Natural killer cell (primary cell): ENCODE data around the gene TSC1. TPM values are rescaled to one million over a fixed set of nuclear protein-coding genes. Genes with fewer than 3 reads are reported as not detected.
"Not testable (repeated sequence)": the region's sequence is repeated elsewhere in the genome, so short reads cannot be mapped to it uniquely, and the experiment has no call there.

Experiments
- ATAC-seq, 3 donors: fragments of 150-1000 bp in 2 of 3; fragments of 200-7000 bp in 1 of 3; cut with Tn5 transposase; 1 replicate in 1 of 3; 2 replicates in 2 of 3; pipeline ENCODE4 v1.10.0; 2021; ENCODE audit warnings: mild to moderate bottlenecking in 2 of 3, moderate library complexity in 2 of 3
- DNase-seq, 2 donors: peaks; one replicate each; pipeline versions ENCODE4 v3.0.0 to v3.0.0-alpha.2; 2013 to 2021; ENCODE audit warnings: mixed read lengths in 1 of 2
- H3K27ac ChIP-seq: one replicate; pipeline ENCODE4 v1.5.1; 2013; ENCODE audit warnings: mild to moderate bottlenecking, low read length
- H3K27me3 ChIP-seq: one replicate; pipeline ENCODE4 v1.6.1; 2013; ENCODE audit warnings: low read length; ENCODE audit not compliant: control insufficient read depth, insufficient read depth
- H3K36me3 ChIP-seq: one replicate; pipeline ENCODE4 v1.6.1; 2013; ENCODE audit warnings: low read length; ENCODE audit not compliant: control insufficient read depth, insufficient read depth
- H3K4me1 ChIP-seq: one replicate; pipeline ENCODE4 v1.6.1; 2013; ENCODE audit warnings: low read length; ENCODE audit not compliant: control insufficient read depth, insufficient read depth
- H3K4me3 ChIP-seq: one replicate; pipeline ENCODE4 v1.5.1; 2013; ENCODE audit warnings: low read length
- H3K9me3 ChIP-seq: one replicate; pipeline ENCODE4 v1.6.1; 2013; ENCODE audit warnings: low read length; ENCODE audit not compliant: control insufficient read depth, insufficient read depth
- H3K27ac Mint-ChIP-seq, 2 donors: one replicate each; pipeline ENCODE4 v1.8.0; 2022; ENCODE audit warnings: mild to moderate bottlenecking in 2 of 2, mixed read lengths in 2 of 2, moderate library complexity in 1 of 2
- H3K27me3 Mint-ChIP-seq, 2 donors: one replicate each; pipeline ENCODE4 v1.8.0; 2022; ENCODE audit warnings: low read depth in 2 of 2, mixed read lengths in 2 of 2
- H3K36me3 Mint-ChIP-seq: one replicate; pipeline ENCODE4 v1.8.0; 2022; ENCODE audit warnings: mixed read lengths
- H3K4me1 Mint-ChIP-seq, 2 donors: one replicate each; pipeline ENCODE4 v1.8.0; 2022; ENCODE audit warnings: mixed read lengths in 2 of 2
- H3K4me3 Mint-ChIP-seq: one replicate; pipeline ENCODE4 v1.8.0; 2022; ENCODE audit warnings: mild to moderate bottlenecking, moderate library complexity, mixed read lengths
- H3K9me3 Mint-ChIP-seq, 2 donors: one replicate each; pipeline ENCODE4 v1.8.0; 2022; ENCODE audit warnings: mixed read lengths in 2 of 2
- CTCF ChIP-seq: fragments of 200-600 bp; IDR thresholded peaks from one replicate; pipeline ENCODE4 v1.8.0; 2022; ENCODE audit warnings: antibody characterized with exemption
- WGBS: methylation state at CpG from one replicate; pipeline ENCODE4 v1.1.7; 2013; ENCODE audit warnings: missing lambda C conversion rate; ENCODE audit not compliant: insufficient coverage; 5-methylcytosine and 5-hydroxymethylcytosine counted together
- intact Hi-C: fragments of 100-400 bp; cut with micrococcal nuclease; formaldehyde crosslinking; loops from one replicate; pipeline ENCODE4 v1.14.2; 2022
- total RNA-seq, 4 donors: library from RNA; stranded (reverse); fragments of 120-200 nt in 1 of 4; gene quantifications; one replicate each; pipeline versions ENCODE4 v1.2.3 to v1.2.4, GENCODE V29; 2013 to 2022

The TSC1 gene
- total RNA-seq, 3 donors from 2014 or later (not counting 1 experiment from before 2014, with no cell fraction given), result 58.0 to 73.5 (median 63.3) TPM

- H3K36me3 ChIP-seq, result no peaks in the 10 kb centered on the region
- peaks cover 7% of the 10 kb centered on the region for H3K4me1 ChIP-seq
- DNase-seq, result no peak
- Mint-ChIP-seq H3K4me3 (no peak overlapping the region), H3K4me1 (peaks cover 0 to 6% of the 10 kb centered on the region in 2 donors), H3K9me3 (no peaks in the 10 kb centered on the region), H3K27me3 (peaks cover 0 to 10% of the 10 kb centered on the region in 2 donors), H3K36me3 (no peaks in the 10 kb centered on the region), H3K27ac (no peak overlapping the region)
- no peaks in the 10 kb centered on the region for H3K27me3 ChIP-seq
- H3K27ac ChIP-seq, result no peak overlapping the region
- intact Hi-C loops, result no loop called here
- no peak overlapping the region for H3K4me3 ChIP-seq
- TF ChIP-seq CTCF, result no peak
- ATAC-seq, result no peak
- WGBS, result 86% methylated on average over 15 of the region's 16 CpGs
- no peaks in the 10 kb centered on the region for H3K9me3 ChIP-seq
Observed at GRCh38 chr9:132970324-132971062, 26.1 kb upstream of the TSC1 start.

GRCh38 chr9:132969783-132970182 lies 25.4 kb upstream of the TSC1 start:
- H3K36me3 ChIP-seq, result no peaks in the 10 kb centered on the region
- no peak for ATAC-seq

GRCh38 chr9:132967908-132968307 lies 23.5 kb upstream of the TSC1 start:
- H3K36me3 Mint-ChIP-seq, H3K9me3 ChIP-seq, H3K9me3 Mint-ChIP-seq, H3K4me1 Mint-ChIP-seq, H3K27ac Mint-ChIP-seq, H3K4me3 ChIP-seq, H3K27me3 ChIP-seq, DNase-seq, H3K27ac ChIP-seq, H3K4me3 Mint-ChIP-seq, H3K36me3 ChIP-seq, intact Hi-C loops, H3K27me3 Mint-ChIP-seq, ATAC-seq, H3K4me1 ChIP-seq: not testable (repeated sequence)
- 87% methylated on average over 3 of the region's 3 CpGs for WGBS

More at GRCh38 chr9:132969783-132970182, 25.4 kb upstream of the TSC1 start:
- WGBS, result 91% methylated on average over 7 of the region's 7 CpGs
- no peaks in the 10 kb centered on the region for H3K9me3 ChIP-seq
- no peak overlapping the region for H3K27ac ChIP-seq
- no peak for DNase-seq
- H3K4me1 Mint-ChIP-seq, result peaks cover 0 to 6% of the 10 kb centered on the region in 2 donors
- no peaks in the 10 kb centered on the region for H3K27me3 ChIP-seq
- H3K27me3 Mint-ChIP-seq, result peaks cover 0 to 10% of the 10 kb centered on the region in 2 donors
- no peak overlapping the region for H3K27ac Mint-ChIP-seq
- intact Hi-C loops, result no loop called here
- no peak for TF ChIP-seq CTCF
- no peak overlapping the region for H3K4me3 Mint-ChIP-seq
- no peak overlapping the region for H3K4me3 ChIP-seq
- H3K36me3 Mint-ChIP-seq, result no peaks in the 10 kb centered on the region
- peaks cover 7% of the 10 kb centered on the region for H3K4me1 ChIP-seq
- no peaks in the 10 kb centered on the region for H3K9me3 Mint-ChIP-seq

- no peaks in the 10 kb centered on the region for H3K27me3 ChIP-seq
- H3K9me3 Mint-ChIP-seq, result no peaks in the 10 kb centered on the region
- H3K4me1 Mint-ChIP-seq, result no peaks in the 10 kb centered on the region
- H3K4me3 ChIP-seq, result no peak overlapping the region
- ATAC-seq (no peak), DNase-seq (no peak)
- no peak overlapping the region for H3K27ac Mint-ChIP-seq
- H3K27ac ChIP-seq, result no peak overlapping the region
- no peaks in the 10 kb centered on the region for H3K9me3 ChIP-seq
- 95% methylated on average over 9 of the region's 9 CpGs for WGBS
- H3K27me3 Mint-ChIP-seq, result peaks cover 0 to 10% of the 10 kb centered on the region in 2 donors
- H3K4me1 ChIP-seq, result no peaks in the 10 kb centered on the region
- no peak overlapping the region for H3K4me3 Mint-ChIP-seq
- TF ChIP-seq CTCF, result no peak
- no peaks in the 10 kb centered on the region for H3K36me3 ChIP-seq
- intact Hi-C loops, result no loop called here
- no peaks in the 10 kb centered on the region for H3K36me3 Mint-ChIP-seq
Observed at GRCh38 chr9:132965478-132965877, 21.1 kb upstream of the TSC1 start.
